CD4-positive, alpha-beta T cell treated with Interleukin-1 beta for 1 hour (primary cell): ENCODE data around the gene TRIP4.
"Not testable (repeated sequence)": the region's sequence is repeated elsewhere in the genome, so short reads cannot be mapped to it uniquely, and the experiment has no call there.

ENCODE experiments used
- DNase-seq, 2 donors: peaks; one replicate each; pipeline ENCODE4 v3.0.0-alpha.2; 2020 to 2022

The TRIP4 gene

GRCh38 chr15:64383760-64384159 is 3.9 kb upstream of the TRIP4 start:
- DNase-seq = no peak

- DNase-seq = no peak
Measured at GRCh38 chr15:64386291-64386690, 1.3 kb upstream of the TRIP4 start.

- no peak for DNase-seq
Measured at GRCh38 chr15:64389036-64389435, 1.4 kb downstream of the TRIP4 start.

- not testable (repeated sequence) for DNase-seq
Measured at GRCh38 chr15:64392471-64392870, 4.8 kb downstream of the TRIP4 start.

GRCh38 chr15:64396789-64397188 is 9.2 kb downstream of the TRIP4 start:
- DNase-seq = no peak

- DNase-seq = no peak
Measured at GRCh38 chr15:64398575-64398974, 10.9 kb downstream of the TRIP4 start.

- no peak for DNase-seq
Measured at GRCh38 chr15:64400583-64400982, 12.9 kb downstream of the TRIP4 start.

- DNase-seq = no peak
Measured at GRCh38 chr15:64412216-64412615, 24.6 kb downstream of the TRIP4 start.

GRCh38 chr15:64422697-64423096 is 35.1 kb downstream of the TRIP4 start:
- no peak for DNase-seq

GRCh38 chr15:64423970-64424369 is 36.3 kb downstream of the TRIP4 start:
- no peak for DNase-seq

GRCh38 chr15:64425221-64425620 is 37.6 kb downstream of the TRIP4 start:
- DNase-seq = no peak

GRCh38 chr15:64426845-64427465 is 39.3 kb downstream of the TRIP4 start:
- DNase-seq = peak in 1 of 2 donors; percentile 21

GRCh38 chr15:64429448-64429847 is 41.8 kb downstream of the TRIP4 start:
- DNase-seq = no peak

GRCh38 chr15:64430000-64430735 is 42.5 kb downstream of the TRIP4 start:
- DNase-seq = peak; percentile 38 to 62

- DNase-seq = no peak
Measured at GRCh38 chr15:64437982-64438381, 50.3 kb downstream of the TRIP4 start.

GRCh38 chr15:64438653-64439447 is 51.2 kb downstream of the TRIP4 start:
- DNase-seq = no peak

- DNase-seq = no peak
Measured at GRCh38 chr15:64441852-64442251, 54.2 kb downstream of the TRIP4 start.

- no peak for DNase-seq
Measured at GRCh38 chr15:64443016-64443415, 55.4 kb downstream of the TRIP4 start.

GRCh38 chr15:64443747-64444621 is 56.3 kb downstream of the TRIP4 start:
- no peak for DNase-seq

GRCh38 chr15:64444836-64445235 is 57.2 kb downstream of the TRIP4 start:
- DNase-seq = no peak

- no peak for DNase-seq
Measured at GRCh38 chr15:64447536-64448315, 60.1 kb downstream of the TRIP4 start.
